ENCODE measurements around the gene ACACB.

DNA sequence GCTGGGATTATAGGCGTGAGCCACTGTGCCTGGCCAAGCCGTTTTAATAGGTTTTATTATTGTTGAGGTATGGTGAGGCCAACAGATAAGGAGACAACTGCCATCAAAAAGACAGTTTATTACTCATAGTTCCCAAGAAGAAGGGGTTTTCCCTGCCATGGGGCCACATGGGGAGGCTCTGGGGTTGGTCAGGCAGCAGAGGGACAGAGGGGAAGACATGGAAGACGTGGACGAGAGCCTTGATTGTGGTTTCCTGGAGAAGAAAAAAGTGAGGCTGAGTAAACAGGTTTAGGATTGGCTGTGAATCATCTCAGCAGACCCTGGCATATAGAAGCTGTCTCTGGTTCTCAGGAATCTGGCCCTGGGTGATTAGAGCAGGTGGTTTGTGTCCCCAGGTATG lies 122.8 kb downstream of the ACACB start:
- TF ChIP-seq, protein P1, sequence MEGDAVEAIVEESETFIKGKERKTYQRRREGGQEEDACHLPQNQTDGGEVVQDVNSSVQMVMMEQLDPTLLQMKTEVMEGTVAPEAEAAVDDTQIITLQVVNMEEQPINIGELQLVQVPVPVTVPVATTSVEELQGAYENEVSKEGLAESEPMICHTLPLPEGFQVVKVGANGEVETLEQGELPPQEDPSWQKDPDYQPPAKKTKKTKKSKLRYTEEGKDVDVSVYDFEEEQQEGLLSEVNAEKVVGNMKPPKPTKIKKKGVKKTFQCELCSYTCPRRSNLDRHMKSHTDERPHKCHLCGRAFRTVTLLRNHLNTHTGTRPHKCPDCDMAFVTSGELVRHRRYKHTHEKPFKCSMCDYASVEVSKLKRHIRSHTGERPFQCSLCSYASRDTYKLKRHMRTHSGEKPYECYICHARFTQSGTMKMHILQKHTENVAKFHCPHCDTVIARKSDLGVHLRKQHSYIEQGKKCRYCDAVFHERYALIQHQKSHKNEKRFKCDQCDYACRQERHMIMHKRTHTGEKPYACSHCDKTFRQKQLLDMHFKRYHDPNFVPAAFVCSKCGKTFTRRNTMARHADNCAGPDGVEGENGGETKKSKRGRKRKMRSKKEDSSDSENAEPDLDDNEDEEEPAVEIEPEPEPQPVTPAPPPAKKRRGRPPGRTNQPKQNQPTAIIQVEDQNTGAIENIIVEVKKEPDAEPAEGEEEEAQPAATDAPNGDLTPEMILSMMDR (IDR thresholded peaks at IDR 0.05) = no peak
- TF ChIP-seq POLR2A (IDR thresholded peaks at IDR 0.05) = no peak
